MM.1S (cell line): ENCODE results near the gene FGF19.

Experiments used
- EZH2phosphoT487 ChIP-seq: fragments of 300-600 bp; sonication (generic); IDR thresholded peaks from 2 replicates; pipeline ENCODE4 v1.6.1; 2018; ENCODE audit warnings: antibody characterized with exemption, low read length
- TF ChIP-seq, protein P1 (sequence below): fragments of 300-600 bp; sonication (generic); IDR thresholded peaks from 2 replicates; pipeline ENCODE4 v1.5.1; 2016; ENCODE audit warnings: antibody characterized with exemption, low read length, mixed read lengths

DNA sequence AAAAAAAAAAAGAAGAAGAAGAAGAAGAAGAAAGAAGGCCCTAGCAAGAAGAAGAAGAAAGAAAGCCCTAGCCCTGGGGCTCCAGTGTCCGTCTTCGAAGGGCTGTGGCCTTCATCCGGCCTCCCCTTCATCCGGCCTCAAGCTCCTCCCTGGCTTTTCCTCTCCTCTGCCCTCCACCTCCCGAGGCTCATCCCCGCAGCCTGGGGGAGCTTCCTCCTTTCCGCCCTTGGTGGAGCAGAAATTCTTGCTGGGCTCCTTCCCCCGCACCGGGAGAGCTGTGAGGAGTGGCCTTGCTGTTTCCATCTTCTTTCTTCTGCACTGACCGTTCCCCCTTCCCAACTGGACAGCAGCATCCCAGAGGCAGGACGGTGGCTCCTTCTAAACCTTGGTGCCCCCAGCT, 19.2 kb downstream of the FGF19 start:
- TF ChIP-seq, protein P1, sequence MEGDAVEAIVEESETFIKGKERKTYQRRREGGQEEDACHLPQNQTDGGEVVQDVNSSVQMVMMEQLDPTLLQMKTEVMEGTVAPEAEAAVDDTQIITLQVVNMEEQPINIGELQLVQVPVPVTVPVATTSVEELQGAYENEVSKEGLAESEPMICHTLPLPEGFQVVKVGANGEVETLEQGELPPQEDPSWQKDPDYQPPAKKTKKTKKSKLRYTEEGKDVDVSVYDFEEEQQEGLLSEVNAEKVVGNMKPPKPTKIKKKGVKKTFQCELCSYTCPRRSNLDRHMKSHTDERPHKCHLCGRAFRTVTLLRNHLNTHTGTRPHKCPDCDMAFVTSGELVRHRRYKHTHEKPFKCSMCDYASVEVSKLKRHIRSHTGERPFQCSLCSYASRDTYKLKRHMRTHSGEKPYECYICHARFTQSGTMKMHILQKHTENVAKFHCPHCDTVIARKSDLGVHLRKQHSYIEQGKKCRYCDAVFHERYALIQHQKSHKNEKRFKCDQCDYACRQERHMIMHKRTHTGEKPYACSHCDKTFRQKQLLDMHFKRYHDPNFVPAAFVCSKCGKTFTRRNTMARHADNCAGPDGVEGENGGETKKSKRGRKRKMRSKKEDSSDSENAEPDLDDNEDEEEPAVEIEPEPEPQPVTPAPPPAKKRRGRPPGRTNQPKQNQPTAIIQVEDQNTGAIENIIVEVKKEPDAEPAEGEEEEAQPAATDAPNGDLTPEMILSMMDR, result no peak
- TF ChIP-seq EZH2phosphoT487, result no peak
